ENCODE measurements around the gene SUZ12.
A peak's percentile ranks its signal among the peaks of the same experiment; 100 is the strongest.
"Not testable (repeated sequence)": the region's sequence is repeated elsewhere in the genome, so short reads cannot be mapped to it uniquely, and the experiment has no call there.

SUZ12 gene

GRCh38 chr17:31936615-31937609 lies at the start of gene SUZ12:
SUZ12 (plus strand) TSS chr17:31937007; CDS start chr17:31937247, 240 bp downstream.
- peak; percentile 57 for DNase-seq (ENCODE audit: low read depth)

GRCh38 chr17:31888124-31888523 lies 48.7 kb upstream of the SUZ12 start:
- DNase-seq (ENCODE audit: low read depth) = no peak

- no peak for DNase-seq (ENCODE audit: low read depth)
These were observed 35.9 kb upstream of the SUZ12 start for GRCh38 chr17:31900877-31901276.

- DNase-seq (ENCODE audit: low read depth) = no peak
These were observed 34.1 kb upstream of the SUZ12 start for GRCh38 chr17:31902693-31903092.

- DNase-seq (ENCODE audit: low read depth) = no peak
These were observed 33.4 kb upstream of the SUZ12 start for GRCh38 chr17:31903401-31903800.

GRCh38 chr17:31907342-31907962 lies 29.4 kb upstream of the SUZ12 start:
- no peak for DNase-seq (ENCODE audit: low read depth)

- no peak for DNase-seq (ENCODE audit: low read depth)
These were observed 28.4 kb upstream of the SUZ12 start for GRCh38 chr17:31908386-31908785.

- not testable (repeated sequence) for DNase-seq (ENCODE audit: low read depth)
These were observed 24.1 kb upstream of the SUZ12 start for GRCh38 chr17:31912705-31913104.

- no peak for DNase-seq (ENCODE audit: low read depth)
These were observed 21.2 kb upstream of the SUZ12 start for GRCh38 chr17:31915456-31916100.

GRCh38 chr17:31916491-31917064 lies 20.2 kb upstream of the SUZ12 start:
- DNase-seq (ENCODE audit: low read depth) = no peak

GRCh38 chr17:31917065-31917529 lies 19.7 kb upstream of the SUZ12 start:
- DNase-seq (ENCODE audit: low read depth) = no peak

GRCh38 chr17:31917721-31918120 lies 19.1 kb upstream of the SUZ12 start:
- DNase-seq (ENCODE audit: low read depth) = not testable (repeated sequence)

GRCh38 chr17:31918701-31919128 lies 18.1 kb upstream of the SUZ12 start:
- DNase-seq (ENCODE audit: low read depth) = no peak

GRCh38 chr17:31919802-31920525 lies 16.8 kb upstream of the SUZ12 start:
- no peak for DNase-seq (ENCODE audit: low read depth)

- no peak for DNase-seq (ENCODE audit: low read depth)
These were observed 10.6 kb upstream of the SUZ12 start for GRCh38 chr17:31926100-31926729.

- DNase-seq (ENCODE audit: low read depth) = no peak
These were observed 5.1 kb upstream of the SUZ12 start for GRCh38 chr17:31931756-31932155.

GRCh38 chr17:31935512-31935911 lies 1.3 kb upstream of the SUZ12 start:
- no peak for DNase-seq (ENCODE audit: low read depth)

- not testable (repeated sequence) for DNase-seq (ENCODE audit: low read depth)
These were observed 1.3 kb downstream of the SUZ12 start for GRCh38 chr17:31937926-31938641.

GRCh38 chr17:31941916-31942315 lies 5.1 kb downstream of the SUZ12 start:
- not testable (repeated sequence) for DNase-seq (ENCODE audit: low read depth)

- not testable (repeated sequence) for DNase-seq (ENCODE audit: low read depth)
These were observed 5.6 kb downstream of the SUZ12 start for GRCh38 chr17:31942396-31942795.
